ENCODE data around the gene NPC1L1.

NPC1L1 gene

GRCh38 chr7:44541028-44541869 is at the start of gene NPC1L1:
TSS of gene NPC1L1 (minus strand) at chr7:44541330. CDS start at chr7:44541259, 71 bp downstream.
- DNase-seq = no peak

GRCh38 chr7:44590910-44591309 is 49.8 kb upstream of the NPC1L1 start:
- DNase-seq = no peak

- no peak for DNase-seq
Observed at GRCh38 chr7:44587843-44588711, 46.9 kb upstream of the NPC1L1 start.

- no peak for DNase-seq
Observed at GRCh38 chr7:44583146-44583865, 42.2 kb upstream of the NPC1L1 start.

- DNase-seq = peak; percentile 98
Observed at GRCh38 chr7:44581879-44582603, 40.9 kb upstream of the NPC1L1 start, which contains the start of gene TMED4. TSS of gene TMED4 (minus strand) at chr7:44582231. CDS start at chr7:44582206, 25 bp downstream.

- DNase-seq = no peak
Observed at GRCh38 chr7:44580945-44581878, 40.1 kb upstream of the NPC1L1 start.

- DNase-seq = no peak
Observed at GRCh38 chr7:44576228-44576627, 35.1 kb upstream of the NPC1L1 start.

- DNase-seq = no peak
Observed at GRCh38 chr7:44575054-44575453, 33.9 kb upstream of the NPC1L1 start.

- no peak for DNase-seq
Observed at GRCh38 chr7:44574287-44574872, 33.2 kb upstream of the NPC1L1 start.

- peak; percentile 89 for DNase-seq
Observed at GRCh38 chr7:44573464-44574286, 32.5 kb upstream of the NPC1L1 start, which contains the start of gene DDX56. TSS of gene DDX56 (minus strand) at chr7:44573908. CDS start at chr7:44573895, 13 bp downstream.

GRCh38 chr7:44572771-44573170 is 31.6 kb upstream of the NPC1L1 start:
- no peak for DNase-seq

- DNase-seq = no peak
Observed at GRCh38 chr7:44569959-44570358, 28.8 kb upstream of the NPC1L1 start.

GRCh38 chr7:44568771-44569560 is 27.8 kb upstream of the NPC1L1 start:
- no peak for DNase-seq

GRCh38 chr7:44567884-44568283 is 26.8 kb upstream of the NPC1L1 start:
- DNase-seq = no peak

- DNase-seq = no peak
Observed at GRCh38 chr7:44566680-44567079, 25.6 kb upstream of the NPC1L1 start.

- no peak for DNase-seq
Observed at GRCh38 chr7:44565795-44566559, 24.8 kb upstream of the NPC1L1 start.

- no peak for DNase-seq
Observed at GRCh38 chr7:44565097-44565794, 24.1 kb upstream of the NPC1L1 start.

Data from NCI-H1048 (cell line).